ENCODE measurements around the gene TMEM125.

DNA sequence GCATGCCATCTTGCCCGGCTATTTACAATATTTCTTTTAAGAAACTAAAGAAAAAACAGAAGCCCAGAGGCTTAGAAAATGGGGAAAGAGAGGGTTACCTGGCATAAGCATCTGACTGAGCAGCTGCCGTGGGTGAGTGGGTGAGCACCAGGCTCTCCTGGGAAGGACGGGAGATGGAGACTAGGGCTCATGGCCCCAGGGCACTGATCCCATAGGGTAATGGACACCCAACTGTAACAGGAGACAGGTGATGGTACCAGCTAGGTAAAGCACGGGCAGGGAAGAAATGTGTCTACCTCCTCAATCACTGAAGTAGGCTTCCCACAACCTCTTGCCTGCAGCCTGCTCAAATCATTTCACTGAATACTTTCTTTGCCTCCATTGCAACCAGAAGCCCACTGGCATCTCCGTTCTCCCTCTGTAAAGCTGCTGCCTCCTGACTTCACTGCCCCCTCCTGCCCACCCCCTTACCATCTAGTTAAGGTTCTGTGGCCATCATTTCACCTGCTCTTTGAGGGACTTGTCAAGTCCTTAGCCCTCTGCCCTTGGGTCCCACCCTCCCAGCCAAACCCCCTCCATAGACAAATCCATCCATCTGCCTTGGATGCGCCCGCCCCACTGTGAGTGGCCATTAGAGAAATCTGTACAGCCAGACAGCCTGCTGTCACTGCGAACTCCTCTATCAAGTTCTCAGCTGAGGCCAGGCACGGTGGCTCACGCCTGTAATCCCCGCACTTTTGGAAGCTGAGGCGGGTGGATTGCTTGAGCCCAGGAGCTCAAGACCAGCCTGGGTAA is 6.2 kb downstream of the TMEM125 start:
- TF ChIP-seq, protein P1, sequence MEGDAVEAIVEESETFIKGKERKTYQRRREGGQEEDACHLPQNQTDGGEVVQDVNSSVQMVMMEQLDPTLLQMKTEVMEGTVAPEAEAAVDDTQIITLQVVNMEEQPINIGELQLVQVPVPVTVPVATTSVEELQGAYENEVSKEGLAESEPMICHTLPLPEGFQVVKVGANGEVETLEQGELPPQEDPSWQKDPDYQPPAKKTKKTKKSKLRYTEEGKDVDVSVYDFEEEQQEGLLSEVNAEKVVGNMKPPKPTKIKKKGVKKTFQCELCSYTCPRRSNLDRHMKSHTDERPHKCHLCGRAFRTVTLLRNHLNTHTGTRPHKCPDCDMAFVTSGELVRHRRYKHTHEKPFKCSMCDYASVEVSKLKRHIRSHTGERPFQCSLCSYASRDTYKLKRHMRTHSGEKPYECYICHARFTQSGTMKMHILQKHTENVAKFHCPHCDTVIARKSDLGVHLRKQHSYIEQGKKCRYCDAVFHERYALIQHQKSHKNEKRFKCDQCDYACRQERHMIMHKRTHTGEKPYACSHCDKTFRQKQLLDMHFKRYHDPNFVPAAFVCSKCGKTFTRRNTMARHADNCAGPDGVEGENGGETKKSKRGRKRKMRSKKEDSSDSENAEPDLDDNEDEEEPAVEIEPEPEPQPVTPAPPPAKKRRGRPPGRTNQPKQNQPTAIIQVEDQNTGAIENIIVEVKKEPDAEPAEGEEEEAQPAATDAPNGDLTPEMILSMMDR (IDR thresholded peaks at IDR 0.05): no peak
- no peak for TF ChIP-seq POLR2A (IDR thresholded peaks at IDR 0.05)

Data from heart left ventricle (tissue), 13 donors.